SH-SY5Y (cell line): ENCODE measurements around the gene MS4A6A.

Source experiments
- GATA2 ChIP-seq: IDR thresholded peaks from 2 replicates; pipeline ENCODE4 v1.6.1; 2011; ENCODE audit warnings: mild to moderate bottlenecking, low read depth, low read length
- GATA3 ChIP-seq: IDR thresholded peaks from 2 replicates; pipeline ENCODE4 v1.6.1; 2011; ENCODE audit warnings: low read depth, mild to moderate bottlenecking, low read length, moderate library complexity

Gene MS4A6A

DNA sequence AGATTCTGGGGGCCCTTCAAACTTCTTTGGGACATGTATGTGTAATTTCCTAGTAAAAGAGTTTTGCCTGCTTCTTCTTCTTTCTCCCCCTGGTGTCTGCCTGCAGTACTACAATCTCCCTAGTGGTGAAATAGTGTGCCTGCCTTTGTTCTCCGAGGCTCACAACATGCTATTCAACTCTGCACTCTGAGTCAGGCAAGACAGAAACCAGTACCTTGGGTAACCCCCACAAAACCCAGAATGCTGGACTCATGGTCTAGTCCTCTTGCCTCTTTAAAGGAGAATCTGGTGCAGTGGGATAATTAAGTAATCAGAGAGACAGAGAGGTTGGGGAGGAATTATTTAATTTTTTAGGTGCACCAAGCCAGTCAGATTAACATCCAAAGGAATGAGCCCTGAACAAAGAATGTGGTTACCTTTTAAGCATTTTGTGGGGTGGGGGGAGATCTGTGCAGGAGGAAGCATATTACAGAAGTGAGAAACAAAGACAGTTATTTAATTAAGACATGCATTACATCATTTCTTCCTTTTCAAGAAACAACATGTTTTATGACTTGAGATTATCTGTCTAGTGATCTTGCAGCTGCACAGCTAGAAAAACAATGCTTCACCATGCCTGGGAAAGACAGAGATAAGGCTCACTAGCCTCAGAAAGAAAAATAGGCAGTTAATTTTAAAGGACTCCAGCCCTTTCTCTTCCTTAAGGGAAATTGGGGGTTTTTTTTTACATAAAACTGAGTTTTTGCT lies 11.0 kb upstream of the MS4A6A start:
- TF ChIP-seq GATA2 = no peak

DNA sequence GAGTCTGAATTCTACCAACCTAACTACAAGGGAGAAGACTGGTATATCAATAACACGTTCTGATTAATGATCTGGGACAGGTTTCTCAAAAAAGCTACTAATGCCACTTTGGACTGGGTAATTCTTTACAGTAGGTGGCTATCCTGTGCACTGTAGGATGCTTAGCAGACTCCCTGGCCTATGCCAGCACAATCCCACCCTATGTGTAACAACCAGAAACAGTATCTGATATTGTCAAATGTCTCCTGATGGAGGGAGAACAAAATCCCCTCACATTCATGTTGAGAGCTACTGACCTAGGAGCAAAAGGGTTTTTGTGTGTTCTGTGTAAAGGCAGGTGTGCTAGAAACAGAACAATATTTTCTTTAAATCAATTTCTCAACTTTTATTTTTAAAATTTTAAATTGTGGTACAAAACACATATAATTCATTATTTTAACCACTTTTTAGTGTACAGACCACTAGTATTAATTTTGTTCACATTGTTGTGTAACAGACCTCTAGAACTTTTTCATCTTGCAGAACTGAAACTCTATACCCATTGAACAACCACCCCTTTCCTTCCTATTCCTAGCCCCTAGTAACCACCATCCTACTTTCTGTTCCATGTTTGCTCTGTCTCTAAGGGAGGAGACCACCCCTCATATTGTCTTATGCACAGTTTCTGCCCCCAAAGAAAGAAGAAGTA lies 2.1 kb upstream of the MS4A6A start:
- TF ChIP-seq GATA2 (no peak), GATA3 (no peak)

DNA sequence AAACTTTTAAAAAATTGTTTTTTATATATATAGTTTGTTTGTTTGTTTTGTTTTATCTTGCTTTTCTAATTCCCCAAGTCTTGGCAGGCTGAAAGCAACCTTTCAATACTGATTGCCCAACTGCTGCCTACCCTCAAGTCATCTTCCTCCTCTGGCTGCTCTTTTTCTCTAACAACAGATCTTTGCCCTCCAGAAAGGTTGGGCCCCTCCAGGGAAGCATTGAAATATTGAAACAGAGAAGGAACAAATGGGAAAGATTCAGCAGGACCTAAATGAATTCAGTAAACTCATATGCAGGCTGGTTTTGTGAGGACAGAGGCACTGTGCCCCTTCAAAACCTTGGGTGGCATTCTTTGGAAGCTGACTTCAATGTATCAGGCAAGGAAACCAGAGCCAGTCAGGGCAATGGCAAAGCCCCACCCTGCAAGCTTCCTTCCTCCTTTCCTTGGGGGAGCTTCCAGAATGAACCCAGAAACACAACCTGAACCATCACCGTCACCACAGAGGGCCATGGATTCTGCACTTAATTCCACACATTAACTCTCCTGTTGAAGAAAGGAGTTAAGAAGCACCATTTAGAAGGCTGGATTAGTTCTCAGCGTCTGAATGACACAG lies 815 bp upstream of the MS4A6A start:
- TF ChIP-seq GATA3 = no peak
- no peak for TF ChIP-seq GATA2

DNA sequence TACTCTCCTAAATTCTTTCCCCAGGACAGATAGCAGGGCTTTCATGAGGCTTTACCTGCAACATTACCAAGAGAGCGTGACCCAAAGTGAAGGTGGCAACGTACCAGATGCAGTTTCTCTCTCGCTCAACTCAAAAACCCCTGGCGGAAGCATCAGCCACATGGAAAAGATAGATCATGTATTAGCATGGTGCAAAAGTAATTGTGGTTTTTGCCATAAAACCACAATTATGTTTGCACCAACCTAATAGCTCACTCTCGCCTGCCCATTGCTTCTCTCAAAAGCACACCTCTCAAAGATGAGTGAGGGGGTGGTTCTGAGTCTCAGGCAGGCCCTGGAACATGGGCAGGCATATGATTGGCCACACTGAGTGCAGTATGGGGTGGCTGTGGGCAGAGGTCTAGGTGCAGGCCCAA lies 7.0 kb downstream of the MS4A6A start:
- TF ChIP-seq GATA2 (no peak), GATA3 (no peak)

GRCh38 chr11:60172011-60172410 lies 10.9 kb downstream of the MS4A6A start:
- TF ChIP-seq GATA2 (no peak), GATA3 (no peak)

DNA sequence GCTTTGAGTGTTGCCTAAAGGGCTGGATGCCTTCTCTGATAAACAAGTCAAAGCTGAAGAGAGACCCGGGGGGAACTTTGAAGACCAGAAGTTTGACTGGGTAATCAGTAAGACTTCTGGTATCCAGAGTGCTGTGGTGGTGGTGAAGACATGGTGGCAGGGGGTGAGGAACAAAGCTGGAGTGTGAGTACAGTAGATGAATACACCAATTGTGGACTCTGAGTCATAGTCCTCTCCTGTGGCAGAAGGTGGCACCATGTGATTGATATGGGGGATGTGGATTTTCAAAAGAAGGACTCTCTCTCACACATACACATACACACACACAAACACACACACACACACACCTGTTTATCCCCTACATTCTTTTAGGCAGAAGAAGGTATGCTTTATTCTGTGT lies 12.3 kb downstream of the MS4A6A start:
- TF ChIP-seq GATA3 (no peak), GATA2 (no peak)

GRCh38 chr11:60169264-60169915 lies 13.5 kb downstream of the MS4A6A start:
- no peak for TF ChIP-seq GATA3
- no peak for TF ChIP-seq GATA2

DNA sequence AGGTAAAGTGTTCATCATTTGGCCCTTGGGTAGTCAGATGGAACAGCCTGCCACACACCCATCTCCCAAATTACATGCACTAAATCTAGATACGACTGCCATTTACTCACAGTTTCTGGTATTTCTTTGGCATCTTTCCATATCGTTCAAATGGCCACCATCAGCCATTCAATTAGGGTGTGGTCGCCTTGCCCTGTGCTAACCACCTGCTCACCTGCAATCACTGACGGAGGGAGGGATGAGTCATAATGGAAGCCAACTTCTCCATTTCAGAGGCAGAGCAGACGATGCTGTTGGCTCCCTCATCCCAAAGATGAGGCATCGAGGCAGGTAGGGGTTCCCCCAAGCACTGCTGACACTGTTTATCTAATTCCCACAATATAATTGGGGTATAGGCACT lies 14.6 kb downstream of the MS4A6A start:
- TF ChIP-seq GATA2 = no peak
- no peak for TF ChIP-seq GATA3

- TF ChIP-seq GATA3 = no peak
- TF ChIP-seq GATA2 = no peak
Observed at GRCh38 chr11:60165951-60166350, 16.9 kb downstream of the MS4A6A start.

- TF ChIP-seq GATA2 = no peak
- no peak for TF ChIP-seq GATA3
Observed at GRCh38 chr11:60165538-60165937, 17.3 kb downstream of the MS4A6A start.

GRCh38 chr11:60164550-60165075 lies 18.3 kb downstream of the MS4A6A start:
- no peak for TF ChIP-seq GATA2
- no peak for TF ChIP-seq GATA3

GRCh38 chr11:60161766-60162165 lies 21.1 kb downstream of the MS4A6A start:
- no peak for TF ChIP-seq GATA2
- TF ChIP-seq GATA3 = no peak

- TF ChIP-seq GATA2 (no peak), GATA3 (no peak)
Observed at GRCh38 chr11:60161107-60161506, 21.8 kb downstream of the MS4A6A start.

- TF ChIP-seq GATA3 = no peak
- no peak for TF ChIP-seq GATA2
Observed at GRCh38 chr11:60159868-60160267, 23.0 kb downstream of the MS4A6A start.
